HL-60 (cell line): ENCODE measurements around the gene ESRRA.

Source experiments
- DNase-seq, 2 experiments: peaks; one replicate each; pipeline ENCODE4 v3.0.0-alpha.2; 2010 to 2020; ENCODE audit warnings: low read depth in 1 of 2, low spot score in 1 of 2
- H3K27ac ChIP-seq: fragments of 250-450 bp; sonication (Bioruptor Pico); replicated peaks from 2 replicates; pipeline ENCODE4 v1.5.1; 2020; ENCODE audit warnings: mild to moderate bottlenecking, moderate library complexity
- H3K27me3 ChIP-seq: fragments of 250-450 bp; sonication (Bioruptor Pico); 2 replicates; pipeline ENCODE4 v1.5.1; 2021; ENCODE audit warnings: mild to moderate bottlenecking, moderate library complexity; ENCODE audit not compliant: insufficient read depth, poor library complexity, severe bottlenecking
- H3K4me3 ChIP-seq: replicated peaks from 2 replicates; pipeline ENCODE4 v1.5.1; 2011; ENCODE audit warnings: mild to moderate bottlenecking, control low read depth, low read length; ENCODE audit not compliant: insufficient read depth
- CTCF ChIP-seq: IDR thresholded peaks from one replicate; pipeline ENCODE4 v1.5.1; 2011; ENCODE audit warnings: low read length, control low read depth, inconsistent platforms; ENCODE audit not compliant: insufficient read depth
- GABPA ChIP-seq: IDR thresholded peaks from 2 replicates; pipeline ENCODE4 v1.6.1; 2012; ENCODE audit warnings: low read depth
- POLR2AphosphoS5 ChIP-seq: IDR thresholded peaks from 2 replicates; pipeline ENCODE4 v1.6.1; 2012; ENCODE audit warnings: low read depth
- REST ChIP-seq: IDR thresholded peaks from 2 replicates; pipeline ENCODE4 v1.6.1; 2012; ENCODE audit warnings: low read depth; ENCODE audit not compliant: insufficient replicate concordance
- SPI1 ChIP-seq: IDR thresholded peaks from 2 replicates; pipeline ENCODE4 v1.6.1; 2012; ENCODE audit warnings: low read depth, mild to moderate bottlenecking, borderline replicate concordance

ESRRA gene

GRCh38 chr11:64299847-64300648 is 5.3 kb upstream of the ESRRA start, which contains the start of gene CATSPERZ:
Gene CATSPERZ (plus strand): TSS chr11:64300358. CDS start chr11:64300411, 53 bp downstream.
- no peak within 1 kb of the TSS for H3K27ac ChIP-seq
- DNase-seq = no peak
- TF ChIP-seq CTCF = no peak
- TF ChIP-seq REST = no peak
- no peak for TF ChIP-seq SPI1
- TF ChIP-seq GABPA = no peak
- TF ChIP-seq POLR2AphosphoS5 = no peak
- H3K27me3 ChIP-seq = peaks cover 56% of the 10 kb centered on the region
- peak within 1 kb of the TSS; percentile 16 for H3K4me3 ChIP-seq

GRCh38 chr11:64303109-64304031 is 2.0 kb upstream of the ESRRA start:
- no peak for DNase-seq
- H3K4me3 ChIP-seq = peak overlapping the region; percentile 47; the same call in 1 of the 2 replicates
- no peak overlapping the region for H3K27ac ChIP-seq
- peaks cover 25% of the 10 kb centered on the region for H3K27me3 ChIP-seq
- TF ChIP-seq CTCF (no peak), GABPA (no peak)

- TF ChIP-seq POLR2AphosphoS5 = no peak
- no peak for TF ChIP-seq REST
- no peak for TF ChIP-seq SPI1
- TF ChIP-seq CTCF = no peak
- no peak for TF ChIP-seq GABPA
- H3K27ac ChIP-seq = no peak overlapping the region
- DNase-seq = no peak
- peak overlapping the region; percentile 47 for H3K4me3 ChIP-seq
- peaks cover 19% of the 10 kb centered on the region for H3K27me3 ChIP-seq
Observed at GRCh38 chr11:64304032-64304315, 1.4 kb upstream of the ESRRA start.
